HepG2 (cell line): ENCODE results near the gene ZFP36L2. TPM values are rescaled to one million over a fixed set of nuclear protein-coding genes. Genes with fewer than 3 reads are reported as not detected.

ENCODE experiments used
- ATF7-NPFF ChIP-seq: sonication (generic); formaldehyde crosslinking; IDR thresholded peaks from 2 replicates; pipeline ENCODE4 v1.8.1; 2023; ENCODE audit warnings: mild to moderate bottlenecking, low read depth, missing genetic modification reagents, moderate library complexity
- EZH2 ChIP-seq: conservative IDR thresholded peaks from 2 replicates; pipeline ENCODE4 v1.6.1; 2012; ENCODE audit warnings: mild to moderate bottlenecking, low read depth, low read length, moderate library complexity
- ISX ChIP-seq: sonication (generic); formaldehyde crosslinking; conservative IDR thresholded peaks from 2 replicates; pipeline ENCODE4 v1.5.0; 2020; ENCODE audit warnings: missing genetic modification reagents
- MIXL1 ChIP-seq: IDR thresholded peaks from 2 replicates; pipeline ENCODE4 v1.6.1; 2016
- MTF2 ChIP-seq: sonication (generic); formaldehyde crosslinking; IDR thresholded peaks from 2 replicates; pipeline ENCODE4 v1.5.0; 2020; ENCODE audit warnings: missing genetic modification reagents, borderline replicate concordance
- PAWR ChIP-seq: sonication (generic); formaldehyde crosslinking; IDR thresholded peaks from 2 replicates; pipeline ENCODE4 v1.4.0; 2020; ENCODE audit warnings: missing genetic modification reagents, mild to moderate bottlenecking, borderline replicate concordance
- POLR2AphosphoS5 ChIP-seq: IDR thresholded peaks from 2 replicates; pipeline ENCODE4 v1.6.1; 2012; ENCODE audit warnings: low read depth, low read length
- PRMT3 ChIP-seq: sonication (generic); formaldehyde crosslinking; IDR thresholded peaks from 2 replicates; pipeline ENCODE4 v1.8.1; 2022; ENCODE audit warnings: low read depth, mild to moderate bottlenecking, moderate library complexity, missing genetic modification reagents, borderline replicate concordance
- SP140L ChIP-seq: sonication (generic); formaldehyde crosslinking; IDR thresholded peaks from 2 replicates; pipeline ENCODE4 v1.4.0; 2020; ENCODE audit warnings: missing genetic modification reagents, borderline replicate concordance
- SRSF4 ChIP-seq: fragments of 200-400 bp; formaldehyde crosslinking; IDR thresholded peaks from one replicate; pipeline ENCODE4 v1.6.1; 2018; ENCODE audit warnings: mild to moderate bottlenecking, low read depth, low read length, moderate library complexity; ENCODE audit not compliant: poor library complexity, severe bottlenecking
- TAF15 ChIP-seq: fragments of 200-400 bp; formaldehyde crosslinking; IDR thresholded peaks from one replicate; pipeline ENCODE4 v1.6.1; 2018; ENCODE audit warnings: mild to moderate bottlenecking, low read depth, low read length; ENCODE audit not compliant: poor library complexity, severe bottlenecking
- ZNF430 ChIP-seq: sonication (generic); formaldehyde crosslinking; IDR thresholded peaks from 2 replicates; pipeline ENCODE4 v1.9.0; 2021; ENCODE audit warnings: mild to moderate bottlenecking, missing genetic modification reagents
- ZNF564 ChIP-seq: sonication (generic); formaldehyde crosslinking; IDR thresholded peaks from 2 replicates; pipeline ENCODE4 v1.8.1; 2023; ENCODE audit warnings: mild to moderate bottlenecking, missing genetic modification reagents
- ZNF652 ChIP-seq: IDR thresholded peaks from 2 replicates; pipeline ENCODE4 v1.6.1; 2016; ENCODE audit warnings: low read depth, borderline replicate concordance
- ZNF75D ChIP-seq: sonication (generic); formaldehyde crosslinking; IDR thresholded peaks from 2 replicates; pipeline ENCODE4 v1.8.1; 2023; ENCODE audit warnings: missing genetic modification reagents, mild to moderate bottlenecking, borderline replicate concordance
- polyA plus RNA-seq, 8 experiments: library from polyadenylated mRNA; depleted of rRNA in 3 of 8; stranded (reverse) in 7 of 8; unstranded in 1 of 8; fragments of >200 nt; fragmentation: Illumina TruSeq in 4 of 8; extraction: Trizol in 4 of 8; gene quantifications; 2 replicates each; pipeline versions ENCODE4 v1.2.1 to v1.2.3, GENCODE V29; 2011 to 2016; ENCODE audit warnings: low read depth in 4 of 8, missing spikeins in 1 of 8, mixed read lengths in 1 of 8; ENCODE audit not compliant: insufficient read depth in 1 of 8
- total RNA-seq, 5 experiments: library from RNA; depleted of rRNA; stranded (reverse); fragments of >200 nt; fragmentation: Illumina TruSeq; extraction: Trizol; gene quantifications; 2 replicates each; pipeline ENCODE4 v1.2.3, GENCODE V29; 2016; ENCODE audit warnings: low read depth in 1 of 5
- TF ChIP-seq, protein P1 (sequence below): sonication (generic); formaldehyde crosslinking; IDR thresholded peaks from 2 replicates; pipeline ENCODE4 v1.9.0; 2021; ENCODE audit warnings: mild to moderate bottlenecking, missing genetic modification reagents
- TF ChIP-seq, protein P2 (sequence below): IDR thresholded peaks from 2 replicates; pipeline ENCODE4 v1.6.1; 2016; ENCODE audit warnings: missing genetic modification reagents, missing compliant biosample characterization
- TF ChIP-seq, protein P3 (sequence below): sonication (generic); formaldehyde crosslinking; IDR thresholded peaks from 2 replicates; pipeline ENCODE4 v1.4.0; 2020; ENCODE audit warnings: missing genetic modification reagents
- TF ChIP-seq, protein P4 (sequence below): sonication (generic); formaldehyde crosslinking; IDR thresholded peaks from 2 replicates; pipeline ENCODE4 v1.5.0; 2020; ENCODE audit warnings: mild to moderate bottlenecking, missing genetic modification reagents

ZFP36L2 gene
- total and polyA plus RNA-seq, 2 of the 13 experiments (the other 11 are each of a cell fraction or from before 2014, with no cell fraction given): 11.2 to 21.8 TPM

DNA sequence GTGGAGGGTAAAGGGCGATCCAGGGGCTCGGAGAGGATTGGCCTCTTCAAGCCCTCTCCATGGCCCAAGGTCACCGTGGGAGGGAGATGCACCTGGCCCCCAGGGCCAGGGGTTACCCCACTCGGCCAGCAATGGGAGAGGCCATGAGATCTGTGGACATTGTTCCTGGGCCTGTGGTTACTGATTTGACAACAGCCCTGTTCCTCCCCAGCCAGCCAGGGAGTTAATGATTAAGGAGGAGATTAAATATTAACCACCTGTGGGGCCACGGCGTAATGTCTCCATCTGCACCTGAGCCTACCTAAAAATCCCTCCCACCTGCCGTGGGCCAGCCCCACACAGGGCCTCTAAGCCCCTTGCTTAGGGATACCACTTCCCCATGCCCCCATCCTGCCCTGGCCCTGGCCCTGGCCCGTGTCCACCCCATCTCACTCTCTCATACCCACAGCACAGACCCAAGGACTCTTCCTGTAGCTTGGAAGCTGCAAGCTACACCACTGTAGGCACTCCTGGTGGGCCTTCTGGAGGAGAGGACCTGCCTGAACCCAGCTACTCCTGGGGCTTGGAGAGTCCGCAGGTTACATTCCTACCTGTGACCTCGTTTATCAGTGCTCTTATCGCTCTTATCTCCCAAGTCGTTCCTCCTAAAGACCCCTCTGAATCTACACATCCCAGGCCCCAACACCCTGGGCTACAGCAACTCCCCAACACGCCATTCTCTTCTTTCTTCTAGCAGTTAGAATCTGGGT is 32.1 kb downstream of the ZFP36L2 start (continued):
- TF ChIP-seq, protein P1, sequence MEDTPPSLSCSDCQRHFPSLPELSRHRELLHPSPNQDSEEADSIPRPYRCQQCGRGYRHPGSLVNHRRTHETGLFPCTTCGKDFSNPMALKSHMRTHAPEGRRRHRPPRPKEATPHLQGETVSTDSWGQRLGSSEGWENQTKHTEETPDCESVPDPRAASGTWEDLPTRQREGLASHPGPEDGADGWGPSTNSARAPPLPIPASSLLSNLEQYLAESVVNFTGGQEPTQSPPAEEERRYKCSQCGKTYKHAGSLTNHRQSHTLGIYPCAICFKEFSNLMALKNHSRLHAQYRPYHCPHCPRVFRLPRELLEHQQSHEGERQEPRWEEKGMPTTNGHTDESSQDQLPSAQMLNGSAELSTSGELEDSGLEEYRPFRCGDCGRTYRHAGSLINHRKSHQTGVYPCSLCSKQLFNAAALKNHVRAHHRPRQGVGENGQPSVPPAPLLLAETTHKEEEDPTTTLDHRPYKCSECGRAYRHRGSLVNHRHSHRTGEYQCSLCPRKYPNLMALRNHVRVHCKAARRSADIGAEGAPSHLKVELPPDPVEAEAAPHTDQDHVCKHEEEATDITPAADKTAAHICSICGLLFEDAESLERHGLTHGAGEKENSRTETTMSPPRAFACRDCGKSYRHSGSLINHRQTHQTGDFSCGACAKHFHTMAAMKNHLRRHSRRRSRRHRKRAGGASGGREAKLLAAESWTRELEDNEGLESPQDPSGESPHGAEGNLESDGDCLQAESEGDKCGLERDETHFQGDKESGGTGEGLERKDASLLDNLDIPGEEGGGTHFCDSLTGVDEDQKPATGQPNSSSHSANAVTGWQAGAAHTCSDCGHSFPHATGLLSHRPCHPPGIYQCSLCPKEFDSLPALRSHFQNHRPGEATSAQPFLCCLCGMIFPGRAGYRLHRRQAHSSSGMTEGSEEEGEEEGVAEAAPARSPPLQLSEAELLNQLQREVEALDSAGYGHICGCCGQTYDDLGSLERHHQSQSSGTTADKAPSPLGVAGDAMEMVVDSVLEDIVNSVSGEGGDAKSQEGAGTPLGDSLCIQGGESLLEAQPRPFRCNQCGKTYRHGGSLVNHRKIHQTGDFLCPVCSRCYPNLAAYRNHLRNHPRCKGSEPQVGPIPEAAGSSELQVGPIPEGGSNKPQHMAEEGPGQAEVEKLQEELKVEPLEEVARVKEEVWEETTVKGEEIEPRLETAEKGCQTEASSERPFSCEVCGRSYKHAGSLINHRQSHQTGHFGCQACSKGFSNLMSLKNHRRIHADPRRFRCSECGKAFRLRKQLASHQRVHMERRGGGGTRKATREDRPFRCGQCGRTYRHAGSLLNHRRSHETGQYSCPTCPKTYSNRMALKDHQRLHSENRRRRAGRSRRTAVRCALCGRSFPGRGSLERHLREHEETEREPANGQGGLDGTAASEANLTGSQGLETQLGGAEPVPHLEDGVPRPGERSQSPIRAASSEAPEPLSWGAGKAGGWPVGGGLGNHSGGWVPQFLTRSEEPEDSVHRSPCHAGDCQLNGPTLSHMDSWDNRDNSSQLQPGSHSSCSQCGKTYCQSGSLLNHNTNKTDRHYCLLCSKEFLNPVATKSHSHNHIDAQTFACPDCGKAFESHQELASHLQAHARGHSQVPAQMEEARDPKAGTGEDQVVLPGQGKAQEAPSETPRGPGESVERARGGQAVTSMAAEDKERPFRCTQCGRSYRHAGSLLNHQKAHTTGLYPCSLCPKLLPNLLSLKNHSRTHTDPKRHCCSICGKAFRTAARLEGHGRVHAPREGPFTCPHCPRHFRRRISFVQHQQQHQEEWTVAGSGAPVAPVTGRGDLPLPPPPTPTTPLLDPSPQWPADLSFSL (CRISPR knock-in tag): peak; percentile 44; the same call in 1 of the 2 replicates
- peak; percentile 79; the same call in 1 of the 2 replicates for TF ChIP-seq ZNF430 (CRISPR knock-in tag)
- TF ChIP-seq, protein P2, sequence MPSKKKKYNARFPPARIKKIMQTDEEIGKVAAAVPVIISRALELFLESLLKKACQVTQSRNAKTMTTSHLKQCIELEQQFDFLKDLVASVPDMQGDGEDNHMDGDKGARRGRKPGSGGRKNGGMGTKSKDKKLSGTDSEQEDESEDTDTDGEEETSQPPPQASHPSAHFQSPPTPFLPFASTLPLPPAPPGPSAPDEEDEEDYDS (CRISPR knock-in tag): peak; percentile 62
- no peak for TF ChIP-seq EZH2
- TF ChIP-seq MIXL1: peak; percentile 79; the same call in 1 of the 2 replicates
- TF ChIP-seq, protein P3, sequence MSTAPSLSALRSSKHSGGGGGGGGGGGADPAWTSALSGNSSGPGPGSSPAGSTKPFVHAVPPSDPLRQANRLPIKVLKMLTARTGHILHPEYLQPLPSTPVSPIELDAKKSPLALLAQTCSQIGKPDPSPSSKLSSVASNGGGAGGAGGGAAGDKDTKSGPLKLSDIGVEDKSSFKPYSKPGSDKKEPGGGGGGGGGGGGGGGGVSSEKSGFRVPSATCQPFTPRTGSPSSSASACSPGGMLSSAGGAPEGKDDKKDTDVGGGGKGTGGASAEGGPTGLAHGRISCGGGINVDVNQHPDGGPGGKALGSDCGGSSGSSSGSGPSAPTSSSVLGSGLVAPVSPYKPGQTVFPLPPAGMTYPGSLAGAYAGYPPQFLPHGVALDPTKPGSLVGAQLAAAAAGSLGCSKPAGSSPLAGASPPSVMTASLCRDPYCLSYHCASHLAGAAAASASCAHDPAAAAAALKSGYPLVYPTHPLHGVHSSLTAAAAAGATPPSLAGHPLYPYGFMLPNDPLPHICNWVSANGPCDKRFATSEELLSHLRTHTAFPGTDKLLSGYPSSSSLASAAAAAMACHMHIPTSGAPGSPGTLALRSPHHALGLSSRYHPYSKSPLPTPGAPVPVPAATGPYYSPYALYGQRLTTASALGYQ: peak; percentile 97
- TF ChIP-seq POLR2AphosphoS5: peak; percentile 69; the same call in 1 of the 2 replicates
- TF ChIP-seq TAF15: no peak
- TF ChIP-seq SRSF4: no peak
- TF ChIP-seq, protein P4, sequence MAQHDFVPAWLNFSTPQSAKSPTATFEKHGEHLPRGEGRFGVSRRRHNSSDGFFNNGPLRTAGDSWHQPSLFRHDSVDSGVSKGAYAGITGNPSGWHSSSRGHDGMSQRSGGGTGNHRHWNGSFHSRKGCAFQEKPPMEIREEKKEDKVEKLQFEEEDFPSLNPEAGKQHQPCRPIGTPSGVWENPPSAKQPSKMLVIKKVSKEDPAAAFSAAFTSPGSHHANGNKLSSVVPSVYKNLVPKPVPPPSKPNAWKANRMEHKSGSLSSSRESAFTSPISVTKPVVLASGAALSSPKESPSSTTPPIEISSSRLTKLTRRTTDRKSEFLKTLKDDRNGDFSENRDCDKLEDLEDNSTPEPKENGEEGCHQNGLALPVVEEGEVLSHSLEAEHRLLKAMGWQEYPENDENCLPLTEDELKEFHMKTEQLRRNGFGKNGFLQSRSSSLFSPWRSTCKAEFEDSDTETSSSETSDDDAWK (CRISPR knock-in tag): no peak
- TF ChIP-seq ZNF652: peak; percentile 58; the same call in 1 of the 2 replicates
- TF ChIP-seq PAWR (CRISPR knock-in tag): no peak
- no peak for TF ChIP-seq ISX (CRISPR knock-in tag)
- TF ChIP-seq ZNF564 (CRISPR knock-in tag): no peak
- TF ChIP-seq SP140L: peak; percentile 46; the same call in 1 of the 2 replicates
- no peak; the same call in 1 of the 2 replicates for TF ChIP-seq ATF7-NPFF
- TF ChIP-seq PRMT3 (CRISPR knock-in tag): no peak
- TF ChIP-seq ZNF75D (CRISPR knock-in tag): no peak
- no peak for TF ChIP-seq MTF2 (CRISPR knock-in tag)
